Sigmoid colon (tissue), 7 donors: ENCODE results near the gene OR6S1. TPM values are rescaled to one million over a fixed set of nuclear protein-coding genes. Genes with fewer than 3 reads are reported as not detected.
A peak's percentile ranks its signal among the peaks of the same experiment; 100 is the strongest.

ENCODE experiments used
- DNase-seq: peaks from one replicate; pipeline ENCODE4 v3.0.0-alpha.2; 2019
- H3K27ac ChIP-seq, 4 donors: fragments of 200-600 bp; sonication (generic); one replicate each; pipeline ENCODE4 v1.5.1; 2016 to 2019; ENCODE audit warnings: mild to moderate bottlenecking in 1 of 4
- H3K27me3 ChIP-seq, 3 donors: fragments of 200-600 bp; sonication (generic); one replicate each; pipeline ENCODE4 v1.5.1; 2019; ENCODE audit warnings: mild to moderate bottlenecking in 1 of 3
- H3K36me3 ChIP-seq, 4 donors: fragments of 200-600 bp; sonication (generic); one replicate each; pipeline ENCODE4 v1.5.1; 2016 to 2019
- H3K4me1 ChIP-seq, 4 donors: fragments of 200-600 bp; sonication (generic); one replicate each; pipeline ENCODE4 v1.5.1; 2017 to 2019
- H3K4me3 ChIP-seq, 4 donors: fragments of 200-600 bp; sonication (generic); one replicate each; pipeline ENCODE4 v1.5.1; 2017 to 2019; ENCODE audit warnings: mild to moderate bottlenecking in 2 of 4, moderate library complexity in 1 of 4
- H3K9me3 ChIP-seq, 4 donors: fragments of 200-600 bp in 3 of 4; sonication (generic) in 3 of 4; one replicate each; pipeline versions ENCODE4 v1.5.1 to v1.6.1; 2013 to 2019
- CTCF ChIP-seq, 4 experiments: fragments of 450-650 bp in 3 of 4; fragments of 200-600 bp in 1 of 4; IDR thresholded peaks; one replicate each; pipeline ENCODE4 v1.5.1; 2016 to 2019; ENCODE audit warnings: antibody characterized with exemption in 4 of 4, mild to moderate bottlenecking in 3 of 4, moderate library complexity in 2 of 4
- EP300 ChIP-seq, 4 donors: sonication (generic); formaldehyde crosslinking; IDR thresholded peaks; one replicate each; pipeline ENCODE4 v1.6.1; 2017; ENCODE audit warnings: antibody characterized with exemption in 4 of 4
- POLR2A ChIP-seq, 2 donors: fragments of 450-650 bp; IDR thresholded peaks; one replicate each; pipeline ENCODE4 v1.6.1; 2016; ENCODE audit warnings: antibody characterized with exemption in 2 of 2, mild to moderate bottlenecking in 2 of 2, moderate library complexity in 2 of 2
- POLR2AphosphoS5 ChIP-seq, 4 donors: sonication (generic); formaldehyde crosslinking; IDR thresholded peaks; one replicate each; pipeline ENCODE4 v1.6.1; 2017; ENCODE audit warnings: antibody characterized with exemption in 4 of 4
- WGBS, 2 donors: extraction: QIAGEN DNeasy Blood & Tissue Kit; methylation state at CpG; one replicate each; pipeline ENCODE4 v1.1.7; 2013; 5-methylcytosine and 5-hydroxymethylcytosine counted together
- intact Hi-C: fragments of 100-400 bp; cut with DNase I; formaldehyde crosslinking; loops from one replicate; pipeline ENCODE4 v1.15.1; 2023
- polyA plus RNA-seq, 3 donors: library from polyadenylated mRNA; stranded (reverse); fragments of 200-250 nt; gene quantifications; one replicate each; pipeline ENCODE4 v1.2.3, GENCODE V29; 2013
- total RNA-seq, 4 donors: library from RNA; depleted of rRNA; stranded (reverse); fragments of >200 nt; gene quantifications; one replicate each; pipeline ENCODE4 v1.1.0, GENCODE V29; 2016
- donor health status: healthy with polysubstance abuse.
- donor health status: Bipolar disorder and iron deficiency.
- donor health status: healthy.

OR6S1 gene
- total and polyA plus RNA-seq, 7 donors: not detected

DNA sequence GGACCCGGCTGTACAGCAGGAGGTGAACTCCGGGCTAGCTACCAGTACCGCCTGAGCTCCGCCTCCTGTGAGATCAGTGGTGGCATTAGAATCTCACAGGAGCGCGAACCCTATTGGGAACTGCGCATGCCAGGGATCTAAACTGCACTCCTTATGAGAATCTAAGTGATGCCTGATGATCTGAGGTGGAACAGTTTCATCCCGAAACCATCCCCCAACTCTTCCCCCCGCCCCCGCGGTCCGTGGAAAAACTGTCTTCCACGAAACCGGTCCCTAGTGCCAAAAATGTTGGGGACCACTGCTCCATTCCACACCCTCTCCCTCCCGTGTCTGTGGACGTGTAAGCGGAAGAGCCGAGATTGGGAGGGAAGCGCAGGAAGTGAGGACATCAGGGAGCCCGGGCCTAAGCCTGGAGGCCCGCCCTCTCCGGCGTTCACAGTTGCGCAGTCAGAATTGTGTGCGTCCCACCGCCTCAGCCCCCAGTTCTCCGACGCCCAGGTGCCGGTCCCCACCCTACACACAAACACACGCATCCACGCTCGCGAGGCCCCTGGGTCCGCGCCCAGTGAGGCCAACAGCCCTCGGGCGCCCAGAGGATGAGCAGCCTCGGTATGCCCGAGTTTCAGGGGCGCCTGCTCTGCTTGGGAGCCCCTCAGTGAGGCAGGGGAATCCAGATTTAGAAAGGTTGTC lies 41.1 kb upstream of the OR6S1 start:
- intact Hi-C loops: loop anchor here (5.0 to 10.0 kb wide), 4 partner anchors 290 to 792 kb away; partner anchors contain the start of genes PARP2, RAB2B, TOX4 and ZNF219
- Histone ChIP-seq H3K36me3 (no peaks in the 10 kb centered on the region), H3K9me3 (no peaks in the 10 kb centered on the region), H3K4me3 (peak overlapping the region; percentile 77 to 93 (median 80)), H3K4me1 (peaks cover 4 to 41% (median 32%) of the 10 kb centered on the region in 4 donors), H3K27me3 (no peaks in the 10 kb centered on the region), H3K27ac (peak overlapping the region; percentile 99 to 100 (median 99))
- peak; percentile 96 for DNase-seq
- 0% methylated on average over 40 of the region's 40 CpGs for WGBS, 2 donors
- no peak for TF ChIP-seq CTCF (IDR thresholded peaks at IDR 0.05)
- peak; percentile 95 for TF ChIP-seq POLR2A (IDR thresholded peaks at IDR 0.05)
- no peak for TF ChIP-seq EP300 (IDR thresholded peaks at IDR 0.05)
- TF ChIP-seq POLR2AphosphoS5 (IDR thresholded peaks at IDR 0.05): peak; percentile 98

DNA sequence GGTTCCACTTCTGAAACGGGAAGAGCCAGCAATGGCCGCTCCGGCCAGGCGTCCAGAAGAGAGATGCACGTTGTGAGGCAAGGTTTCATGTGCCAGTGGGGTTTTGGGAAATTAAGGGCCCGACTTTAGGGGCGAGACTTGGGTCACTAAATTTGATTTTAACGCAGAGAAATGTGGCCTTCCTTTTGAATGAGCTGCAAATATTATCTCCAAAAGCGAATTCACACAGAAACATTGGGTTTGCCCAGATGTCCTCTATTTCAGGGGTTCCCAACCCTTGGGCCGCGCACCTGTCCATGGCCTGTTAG lies 40.6 kb upstream of the OR6S1 start:
- H3K36me3 ChIP-seq: no peaks in the 10 kb centered on the region
- no peak for DNase-seq
- H3K27me3 ChIP-seq: no peaks in the 10 kb centered on the region
- no peak for TF ChIP-seq CTCF (IDR thresholded peaks at IDR 0.05)
- peak overlapping the region; percentile 77 to 93 (median 80) for H3K4me3 ChIP-seq
- H3K4me1 ChIP-seq: peaks cover 4 to 36% (median 30%) of the 10 kb centered on the region in 4 donors
- intact Hi-C loops: loop anchor here (5.0 to 10.0 kb wide), 4 partner anchors 290 to 793 kb away; partner anchors contain the start of genes PARP2, RAB2B, TOX4 and ZNF219
- WGBS, 2 donors: 1% methylated on average over 11 of the region's 11 CpGs
- peak overlapping the region; percentile 99 to 100 (median 99) for H3K27ac ChIP-seq
- no peaks in the 10 kb centered on the region for H3K9me3 ChIP-seq

DNA sequence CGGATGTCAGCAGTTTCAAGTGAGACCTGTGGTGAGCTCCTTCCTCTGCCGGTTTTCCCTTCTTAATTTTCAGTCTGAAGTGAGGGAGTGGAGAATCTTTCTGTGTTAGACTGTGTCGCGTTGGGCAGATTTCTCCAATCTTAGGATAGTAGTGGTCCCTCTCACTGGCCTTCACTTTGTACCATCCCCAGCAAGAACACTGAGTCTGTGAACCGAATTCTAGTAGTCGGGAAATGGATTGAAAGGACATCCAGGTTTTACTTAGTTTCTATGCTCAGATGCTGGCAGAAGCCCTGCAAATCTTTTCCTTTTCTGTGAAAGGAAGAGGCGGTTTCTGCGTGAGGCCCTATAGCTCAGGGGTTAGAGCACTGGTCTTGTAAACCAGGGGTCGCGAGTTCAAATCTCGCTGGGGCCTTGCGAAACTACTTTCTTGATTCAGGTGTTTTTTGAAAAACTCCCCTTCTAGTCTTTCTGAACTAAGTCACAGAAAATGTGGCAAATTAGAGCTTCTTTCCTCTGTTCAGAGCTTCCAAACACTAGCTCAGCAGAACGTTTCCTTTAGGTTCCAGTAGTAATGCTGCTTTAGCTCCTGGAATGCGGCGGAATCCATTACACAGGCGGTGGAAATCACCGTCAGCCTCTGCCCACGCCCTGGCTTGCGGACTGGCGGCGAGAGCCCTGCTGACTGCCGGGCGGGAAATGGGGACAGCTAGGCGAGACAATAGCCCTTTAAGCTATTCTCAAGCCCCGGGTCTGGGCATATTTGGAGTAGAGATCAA lies 40.0 kb upstream of the OR6S1 start:
- 0 to 1% methylated on average over 25 of the region's 25 CpGs for WGBS, 2 donors
- intact Hi-C loops: loop anchor here (2.0 to 10.0 kb wide), 5 partner anchors 49 to 793 kb away; partner anchors contain the start of genes PARP2, RAB2B, TOX4 and ZNF219

GRCh38 chr14:20680843-20681347 lies 39.4 kb upstream of the OR6S1 start:
- Histone ChIP-seq H3K4me3 (peak overlapping the region; percentile 77 to 93 (median 80)), H3K27me3 (no peaks in the 10 kb centered on the region), H3K36me3 (no peaks in the 10 kb centered on the region), H3K4me1 (peaks cover 4 to 25% (median 20%) of the 10 kb centered on the region in 4 donors), H3K27ac (peak overlapping the region; percentile 99 to 100 (median 99)), H3K9me3 (no peaks in the 10 kb centered on the region)
- DNase-seq: no peak
- intact Hi-C loops: loop anchor here (2.0 to 10.0 kb wide), 5 partner anchors 48 to 794 kb away; partner anchors contain the start of genes PARP2, RAB2B, TOX4 and ZNF219
- no peak for TF ChIP-seq CTCF (IDR thresholded peaks at IDR 0.05)
- TF ChIP-seq EP300 (IDR thresholded peaks at IDR 0.05): no peak
- TF ChIP-seq POLR2A (IDR thresholded peaks at IDR 0.05): no peak
- 3 to 10% methylated on average over 7 of the region's 7 CpGs for WGBS, 2 donors

More for the DNA sequence above, 40.0 kb upstream of the OR6S1 start:
- Histone ChIP-seq H3K4me1 (peaks cover 4 to 32% (median 26%) of the 10 kb centered on the region in 4 donors), H3K27ac (peak overlapping the region; percentile 99 to 100 (median 99)), H3K27me3 (no peaks in the 10 kb centered on the region), H3K4me3 (peak overlapping the region; percentile 77 to 93 (median 80)), H3K9me3 (no peaks in the 10 kb centered on the region), H3K36me3 (no peaks in the 10 kb centered on the region)
- DNase-seq: peak; percentile 93
- TF ChIP-seq CTCF (IDR thresholded peaks at IDR 0.05): no peak
- TF ChIP-seq EP300 (IDR thresholded peaks at IDR 0.05): no peak
- no peak for TF ChIP-seq POLR2A (IDR thresholded peaks at IDR 0.05)
- TF ChIP-seq POLR2AphosphoS5 (IDR thresholded peaks at IDR 0.05): no peak
